H9 (cell line): Measurements from ENCODE around the gene ATG7. TPM values are rescaled to one million over a fixed set of nuclear protein-coding genes. Genes with fewer than 3 reads are reported as not detected.

ENCODE experiments used
- DNase-seq: peaks from one replicate; pipeline ENCODE4 v3.0.0-alpha.2; 2017
- H2AFZ ChIP-seq: one replicate; pipeline ENCODE4 v1.6.1; 2013; ENCODE audit warnings: mild to moderate bottlenecking, low read length, control low read depth, moderate library complexity
- H2AK5ac ChIP-seq: 2 replicates; pipeline ENCODE4 v1.6.1; 2013; ENCODE audit warnings: low read length, control low read depth, mixed read lengths; ENCODE audit not compliant: insufficient read length
- H2BK120ac ChIP-seq: one replicate; pipeline ENCODE4 v1.6.1; 2013; ENCODE audit warnings: low read depth, mild to moderate bottlenecking, low read length, control low read depth, inconsistent platforms; ENCODE audit not compliant: poor library complexity, severe bottlenecking
- H2BK12ac ChIP-seq: 2 replicates; pipeline ENCODE4 v1.6.1; 2013; ENCODE audit warnings: low read length, control low read depth, mixed read lengths, low read depth; ENCODE audit not compliant: insufficient read length
- H2BK15ac ChIP-seq: 2 replicates; pipeline ENCODE4 v1.6.1; 2013; ENCODE audit warnings: low read depth, low read length, control low read depth
- H2BK20ac ChIP-seq: one replicate; pipeline ENCODE4 v1.6.1; 2013; ENCODE audit warnings: low read depth, mild to moderate bottlenecking, low read length, control low read depth, inconsistent platforms; ENCODE audit not compliant: poor library complexity, severe bottlenecking
- H2BK5ac ChIP-seq: 2 replicates; pipeline ENCODE4 v1.6.1; 2013; ENCODE audit warnings: low read length, control low read depth, mixed read lengths; ENCODE audit not compliant: insufficient read length
- H3K14ac ChIP-seq: 2 replicates; pipeline ENCODE4 v1.6.1; 2013; ENCODE audit warnings: low read length, control low read depth; ENCODE audit not compliant: insufficient read depth
- H3K18ac ChIP-seq: 2 replicates; pipeline ENCODE4 v1.6.1; 2013; ENCODE audit warnings: low read depth, mild to moderate bottlenecking, mixed read lengths, low read length, control low read depth; ENCODE audit not compliant: insufficient read length
- H3K23ac ChIP-seq: 2 replicates; pipeline ENCODE4 v1.6.1; 2013; ENCODE audit warnings: low read length, control low read depth, mixed read lengths, low read depth; ENCODE audit not compliant: insufficient read length
- H3K23me2 ChIP-seq: 2 replicates; pipeline ENCODE4 v1.6.1; 2013; ENCODE audit warnings: low read depth, mild to moderate bottlenecking, mixed read lengths, low read length, control low read depth; ENCODE audit not compliant: insufficient read length, poor library complexity, severe bottlenecking
- H3K27ac ChIP-seq: 2 replicates; pipeline ENCODE4 v1.5.1; 2013; ENCODE audit warnings: low read length, control low read depth, mixed read lengths, low read depth; ENCODE audit not compliant: insufficient read length
- H3K27me3 ChIP-seq: 2 replicates; pipeline ENCODE4 v1.6.1; 2013; ENCODE audit warnings: low read length, control low read depth, inconsistent platforms; ENCODE audit not compliant: insufficient read depth
- H3K4ac ChIP-seq: 2 replicates; pipeline ENCODE4 v1.6.1; 2013; ENCODE audit warnings: low read depth, mild to moderate bottlenecking, control low read depth, inconsistent platforms, low read length, moderate library complexity
- H3K4me1 ChIP-seq: 2 replicates; pipeline ENCODE4 v1.6.1; 2013; ENCODE audit warnings: low read length, control low read depth, inconsistent platforms; ENCODE audit not compliant: insufficient read depth
- H3K4me2 ChIP-seq: 2 replicates; pipeline ENCODE4 v1.6.1; 2013; ENCODE audit warnings: low read length, control low read depth, mixed read lengths; ENCODE audit not compliant: insufficient read length, insufficient read depth
- H3K56ac ChIP-seq: 2 replicates; pipeline ENCODE4 v1.6.1; 2013; ENCODE audit warnings: low read depth, mild to moderate bottlenecking, mixed read lengths, low read length, control low read depth; ENCODE audit not compliant: insufficient read length
- H3K79me1 ChIP-seq: 2 replicates; pipeline ENCODE4 v1.6.1; 2013; ENCODE audit warnings: low read depth, mild to moderate bottlenecking, moderate library complexity, low read length, control low read depth, inconsistent platforms; ENCODE audit not compliant: insufficient read depth, poor library complexity, severe bottlenecking
- H3K79me2 ChIP-seq: 2 replicates; pipeline ENCODE4 v1.6.1; 2013; ENCODE audit warnings: low read length, control low read depth, inconsistent platforms; ENCODE audit not compliant: insufficient read depth
- H3K9ac ChIP-seq: 2 replicates; pipeline ENCODE4 v1.6.1; 2013; ENCODE audit warnings: low read length, control low read depth, mixed read lengths; ENCODE audit not compliant: insufficient read length; ENCODE audit errors: extremely low read depth
- H3K9me3 ChIP-seq: one replicate; pipeline ENCODE4 v1.6.1; 2013; ENCODE audit warnings: low read depth, low read length, inconsistent platforms; ENCODE audit not compliant: control insufficient read depth
- H3T11ph ChIP-seq: one replicate; pipeline ENCODE4 v1.6.1; 2013; ENCODE audit warnings: mild to moderate bottlenecking, low read length, control low read depth, inconsistent platforms
- H4K20me1 ChIP-seq: one replicate; pipeline ENCODE4 v1.6.1; 2013; ENCODE audit not compliant: control insufficient read depth, insufficient read length, insufficient read depth
- H4K5ac ChIP-seq: 2 replicates; pipeline ENCODE4 v1.6.1; 2013; ENCODE audit warnings: low read depth, mild to moderate bottlenecking, mixed read lengths, low read length, control low read depth; ENCODE audit not compliant: insufficient read length
- H4K8ac ChIP-seq: replicated peaks from 2 replicates; pipeline ENCODE4 v1.6.1; 2013; ENCODE audit warnings: low read length, control low read depth, mixed read lengths, low read depth; ENCODE audit not compliant: insufficient read length
- H4K91ac ChIP-seq: 2 replicates; pipeline ENCODE4 v1.6.1; 2013; ENCODE audit warnings: low read depth, mild to moderate bottlenecking, moderate library complexity, mixed read lengths, low read length, control low read depth; ENCODE audit not compliant: insufficient read length
- H3K27ac Mint-ChIP-seq, 3 experiments: 2 replicates in 2 of 3; 3 replicates in 1 of 3; pipeline ENCODE4 v1.8.0; 2020 to 2021; ENCODE audit warnings: mixed read lengths in 3 of 3, mild to moderate bottlenecking in 1 of 3, moderate library complexity in 1 of 3
- H3K27me3 Mint-ChIP-seq: 2 replicates; pipeline ENCODE4 v1.8.0; 2021; ENCODE audit warnings: low read depth, mild to moderate bottlenecking, moderate library complexity, mixed read lengths
- H3K36me3 Mint-ChIP-seq, 3 experiments: 2 replicates in 2 of 3; 3 replicates in 1 of 3; pipeline ENCODE4 v1.8.0; 2020 to 2021; ENCODE audit warnings: low read depth in 3 of 3, mixed read lengths in 3 of 3; ENCODE audit not compliant: insufficient read depth in 1 of 3
- H3K4me1 Mint-ChIP-seq, 2 experiments: 2 replicates each; pipeline ENCODE4 v1.8.0; 2020; ENCODE audit warnings: mixed read lengths in 2 of 2
- H3K4me3 Mint-ChIP-seq, 2 experiments: 2 replicates in 1 of 2; 3 replicates in 1 of 2; pipeline ENCODE4 v1.8.0; 2020 to 2021; ENCODE audit warnings: mild to moderate bottlenecking in 2 of 2, mixed read lengths in 2 of 2, moderate library complexity in 1 of 2
- H3K9me3 Mint-ChIP-seq, 2 experiments: 2 replicates in 1 of 2; 3 replicates in 1 of 2; pipeline ENCODE4 v1.8.0; 2020; ENCODE audit warnings: mild to moderate bottlenecking in 2 of 2, mixed read lengths in 2 of 2, moderate library complexity in 1 of 2
- WGBS: extraction: QIAGEN DNeasy Blood & Tissue Kit; methylation state at CpG from one replicate; pipeline ENCODE4 v1.1.7; 2013; ENCODE audit warnings: missing lambda C conversion rate, low lambda C conversion rate, mixed read lengths; ENCODE audit not compliant: insufficient read length; ENCODE audit errors: extremely low coverage; 5-methylcytosine and 5-hydroxymethylcytosine counted together
- total RNA-seq: library from RNA; stranded (reverse); gene quantifications from 2 replicates; pipeline ENCODE4 v1.2.1, GENCODE V29; 2021
- TF ChIP-seq, protein P1 (sequence below): fragments of 200-600 bp; sonication (generic); conservative IDR thresholded peaks from 3 replicates; pipeline ENCODE4 v1.8.0; 2021; ENCODE audit warnings: antibody characterized with exemption, mild to moderate bottlenecking

Gene ATG7
- total RNA-seq, 1 experiment from 2014 or later, result 17.9 TPM

DNA sequence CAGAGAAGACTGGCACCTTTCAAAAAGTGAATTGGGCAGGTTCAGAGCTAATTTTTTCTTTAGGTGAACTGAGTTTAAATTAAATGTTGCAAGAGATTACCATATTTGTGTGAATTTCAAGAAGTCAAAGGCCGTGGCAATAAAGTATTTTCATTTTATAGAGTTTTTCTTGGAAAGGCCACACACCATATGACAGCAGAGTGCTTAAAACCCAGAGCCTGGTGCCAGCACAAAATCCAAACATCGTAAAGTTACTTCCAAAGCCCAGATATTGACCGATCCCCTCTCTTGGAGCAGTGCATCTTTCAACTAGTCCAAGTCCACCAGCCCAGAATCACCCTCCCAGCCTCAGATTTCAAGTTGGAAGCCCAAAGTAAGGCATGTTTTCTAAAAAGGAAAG, 207.0 kb downstream of the ATG7 start:
- no peak overlapping the region for H3K14ac ChIP-seq
- H2AK5ac ChIP-seq, result no peak overlapping the region
- no peak overlapping the region for H3K4me2 ChIP-seq
- no peaks in the 10 kb centered on the region for H4K20me1 ChIP-seq
- H3K23me2 ChIP-seq, result no peaks in the 10 kb centered on the region
- H3K56ac ChIP-seq, result no peak overlapping the region
- H2BK120ac ChIP-seq, result no peak overlapping the region
- no peak overlapping the region for H2AFZ ChIP-seq
- Mint-ChIP-seq H3K27me3 (no peaks in the 10 kb centered on the region), H3K27ac (no peak overlapping the region; a peak in 1 of 7 replicates), H3K36me3 (no peaks in the 10 kb centered on the region; a peak in 1 of 7 replicates), H3K9me3 (no peaks in the 10 kb centered on the region), H3K4me1 (peaks cover 31 to 42% of the 10 kb centered on the region in 2 experiments), H3K4me3 (no peak overlapping the region)
- H2BK15ac ChIP-seq, result no peak overlapping the region
- H2BK5ac ChIP-seq, result no peak overlapping the region
- H4K5ac ChIP-seq, result no peak overlapping the region
- no peak overlapping the region for H3K4ac ChIP-seq
- no peaks in the 10 kb centered on the region for H3K27me3 ChIP-seq
- H3K23ac ChIP-seq, result no peak overlapping the region
- H3T11ph ChIP-seq, result no peak overlapping the region
- no peak for DNase-seq
- H4K8ac ChIP-seq, result no peak overlapping the region
- no peaks in the 10 kb centered on the region for H3K79me1 ChIP-seq
- no CpG with 5 or more reads among the region's 3 CpGs for WGBS
- no peak overlapping the region for H3K18ac ChIP-seq
- TF ChIP-seq, protein P1, sequence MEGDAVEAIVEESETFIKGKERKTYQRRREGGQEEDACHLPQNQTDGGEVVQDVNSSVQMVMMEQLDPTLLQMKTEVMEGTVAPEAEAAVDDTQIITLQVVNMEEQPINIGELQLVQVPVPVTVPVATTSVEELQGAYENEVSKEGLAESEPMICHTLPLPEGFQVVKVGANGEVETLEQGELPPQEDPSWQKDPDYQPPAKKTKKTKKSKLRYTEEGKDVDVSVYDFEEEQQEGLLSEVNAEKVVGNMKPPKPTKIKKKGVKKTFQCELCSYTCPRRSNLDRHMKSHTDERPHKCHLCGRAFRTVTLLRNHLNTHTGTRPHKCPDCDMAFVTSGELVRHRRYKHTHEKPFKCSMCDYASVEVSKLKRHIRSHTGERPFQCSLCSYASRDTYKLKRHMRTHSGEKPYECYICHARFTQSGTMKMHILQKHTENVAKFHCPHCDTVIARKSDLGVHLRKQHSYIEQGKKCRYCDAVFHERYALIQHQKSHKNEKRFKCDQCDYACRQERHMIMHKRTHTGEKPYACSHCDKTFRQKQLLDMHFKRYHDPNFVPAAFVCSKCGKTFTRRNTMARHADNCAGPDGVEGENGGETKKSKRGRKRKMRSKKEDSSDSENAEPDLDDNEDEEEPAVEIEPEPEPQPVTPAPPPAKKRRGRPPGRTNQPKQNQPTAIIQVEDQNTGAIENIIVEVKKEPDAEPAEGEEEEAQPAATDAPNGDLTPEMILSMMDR, result no peak
- no peak overlapping the region for H2BK12ac ChIP-seq
- no peak overlapping the region for H2BK20ac ChIP-seq
- peaks cover 6% of the 10 kb centered on the region; the same call in 1 of the 2 replicates for H3K4me1 ChIP-seq
- no peak overlapping the region for H4K91ac ChIP-seq
- no peaks in the 10 kb centered on the region for H3K79me2 ChIP-seq
- no peak overlapping the region for H3K27ac ChIP-seq
- no peak overlapping the region for H3K9ac ChIP-seq
- H3K9me3 ChIP-seq, result no peaks in the 10 kb centered on the region
